Measurements from ENCODE around the gene RCE1.

The RCE1 gene

GRCh38 chr11:66889960-66890359 is 46.7 kb downstream of the RCE1 start:
- no peak for DNase-seq

DNA sequence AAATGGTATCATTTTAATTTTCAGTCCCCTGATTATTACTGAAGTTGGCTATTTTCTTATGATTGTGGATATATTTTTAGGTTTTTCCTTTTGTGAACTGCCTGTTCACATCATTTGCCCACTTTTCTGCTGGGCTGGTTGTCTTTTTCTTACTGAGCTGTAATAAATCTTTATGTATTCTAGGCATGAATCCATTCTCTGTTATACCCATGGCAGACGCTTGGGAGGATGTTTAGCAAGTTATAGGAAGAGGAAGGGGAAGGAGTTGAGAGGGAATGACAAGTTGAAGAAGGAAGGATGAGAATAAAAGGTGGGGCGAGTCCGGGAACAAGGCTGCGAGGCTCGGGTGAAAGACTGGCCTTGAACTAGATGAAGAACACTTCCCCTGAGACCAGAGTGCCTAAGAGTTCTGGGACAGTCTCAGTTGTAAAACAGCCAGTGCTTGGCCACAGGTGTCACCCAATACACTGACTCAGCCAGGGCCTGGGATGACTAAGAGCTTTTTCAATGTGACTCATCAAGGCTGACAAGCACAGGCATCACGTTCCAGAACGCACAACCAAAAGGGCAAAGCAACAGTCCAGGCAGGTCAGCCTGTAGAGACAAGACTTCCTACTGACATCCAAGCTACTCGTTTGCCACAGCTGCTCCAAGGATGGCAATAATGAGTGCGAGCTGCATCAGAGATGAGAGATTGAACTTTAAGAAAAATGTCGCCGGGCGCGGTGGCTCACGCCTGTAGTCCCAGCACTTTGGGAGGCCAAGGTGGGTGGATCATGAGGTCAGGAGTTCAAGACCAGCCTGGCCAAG is 48.8 kb downstream of the RCE1 start:
- no peak for DNase-seq

DNA sequence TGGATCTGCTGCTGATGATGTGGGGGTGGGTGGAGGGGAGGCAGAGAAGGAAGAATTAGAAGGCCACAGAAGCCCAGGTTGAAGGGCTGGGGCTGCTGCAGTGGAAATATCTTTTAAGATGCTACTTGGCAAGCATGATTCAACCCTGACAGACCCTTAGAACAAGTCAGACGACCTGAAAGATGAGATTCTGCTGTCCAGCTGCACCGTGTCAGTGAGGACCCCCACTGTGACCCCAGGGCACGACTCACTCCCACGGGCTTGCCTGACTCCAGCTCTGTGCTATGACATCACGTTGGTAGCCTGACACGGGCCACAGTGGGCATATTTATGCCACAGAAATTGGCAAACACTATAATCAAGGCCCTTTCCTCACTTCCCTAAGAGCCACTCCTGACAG is 49.7 kb downstream of the RCE1 start:
- no peak for DNase-seq

DNA sequence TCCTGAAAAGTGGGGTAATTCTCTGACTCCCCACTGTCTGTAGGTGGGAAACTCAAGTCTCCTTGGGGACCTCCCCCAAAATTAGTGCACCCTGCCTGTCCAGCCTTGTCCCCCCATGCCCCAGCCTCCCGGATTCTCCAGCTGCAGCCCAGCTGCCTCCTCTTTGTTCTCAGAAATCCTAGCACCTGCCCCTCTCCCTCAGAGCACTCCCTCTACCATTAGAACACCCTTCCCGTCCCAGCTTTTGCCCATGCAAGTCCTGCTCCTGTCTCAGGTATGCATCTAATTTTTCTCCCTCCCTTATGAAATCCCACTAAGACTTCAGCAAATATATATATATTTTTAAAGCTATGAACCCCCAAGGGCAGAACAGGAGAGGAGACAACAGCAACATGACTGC is 50.9 kb downstream of the RCE1 start:
- no peak for DNase-seq

Data from T-helper 9 cell (primary cell).